ENCODE data around the gene GALNT2. TPM values are rescaled to one million over a fixed set of nuclear protein-coding genes. Genes with fewer than 3 reads are reported as not detected.
A peak's percentile ranks its signal among the peaks of the same experiment; 100 is the strongest.

GALNT2 gene
- total RNA-seq, 1 donor from 2014 or later = 49.8 TPM

- no peak for DNase-seq (ENCODE audit: low read depth in 2 of 2)
Observed at GRCh38 chr1:230145505-230145899, 78.5 kb downstream of the GALNT2 start.

GRCh38 chr1:230145953-230146476 lies 79.0 kb downstream of the GALNT2 start:
- DNase-seq (ENCODE audit: low read depth in 2 of 2) = peak in 1 of 2 donors; percentile 18

- DNase-seq (ENCODE audit: low read depth in 2 of 2) = no peak
Observed at GRCh38 chr1:230146709-230147108, 79.7 kb downstream of the GALNT2 start.

GRCh38 chr1:230147253-230148125 lies 80.5 kb downstream of the GALNT2 start:
- DNase-seq (ENCODE audit: low read depth in 2 of 2) = no peak

GRCh38 chr1:230148126-230148652 lies 81.2 kb downstream of the GALNT2 start:
- DNase-seq (ENCODE audit: low read depth in 2 of 2) = no peak

GRCh38 chr1:230148768-230149469 lies 81.9 kb downstream of the GALNT2 start:
- no peak for DNase-seq (ENCODE audit: low read depth in 2 of 2)

GRCh38 chr1:230149751-230150584 lies 82.9 kb downstream of the GALNT2 start:
- no peak for DNase-seq (ENCODE audit: low read depth in 2 of 2)

GRCh38 chr1:230150615-230151014 lies 83.6 kb downstream of the GALNT2 start:
- no peak for DNase-seq (ENCODE audit: low read depth in 2 of 2)

GRCh38 chr1:230151924-230152468 lies 85.0 kb downstream of the GALNT2 start:
- no peak for DNase-seq (ENCODE audit: low read depth in 2 of 2)

- DNase-seq (ENCODE audit: low read depth in 2 of 2) = no peak
Observed at GRCh38 chr1:230152999-230153398, 86.0 kb downstream of the GALNT2 start.

GRCh38 chr1:230153641-230154296 lies 86.7 kb downstream of the GALNT2 start:
- no peak for DNase-seq (ENCODE audit: low read depth in 2 of 2)

GRCh38 chr1:230155021-230155420 lies 88.0 kb downstream of the GALNT2 start:
- no peak for DNase-seq (ENCODE audit: low read depth in 2 of 2)

GRCh38 chr1:230156068-230156467 lies 89.0 kb downstream of the GALNT2 start:
- DNase-seq (ENCODE audit: low read depth in 2 of 2) = no peak

- no peak for DNase-seq (ENCODE audit: low read depth in 2 of 2)
Observed at GRCh38 chr1:230156536-230156935, 89.5 kb downstream of the GALNT2 start.

GRCh38 chr1:230157420-230158390 lies 90.7 kb downstream of the GALNT2 start:
- peak in 1 of 2 donors; percentile 74 for DNase-seq (ENCODE audit: low read depth in 2 of 2)

GRCh38 chr1:230158415-230159291 lies 91.6 kb downstream of the GALNT2 start:
- peak in 1 of 2 donors; percentile 63 for DNase-seq (ENCODE audit: low read depth in 2 of 2)

- DNase-seq (ENCODE audit: low read depth in 2 of 2) = no peak
Observed at GRCh38 chr1:230159580-230159979, 92.5 kb downstream of the GALNT2 start.
